ENCODE measurements around the gene NFS1. TPM values are rescaled to one million over a fixed set of nuclear protein-coding genes. Genes with fewer than 3 reads are reported as not detected.

NFS1 gene
- total and polyA plus RNA-seq, 5 donors from 2014 or later, result 21.2 to 32.6 (median 23.9) TPM

- peaks cover 48% of the 10 kb centered on the region for H3K36me3 ChIP-seq (ENCODE audit: control insufficient read depth, insufficient read depth, low read length)
- DNase-seq, result no peak
- H3K9me3 Mint-ChIP-seq, result no peaks in the 10 kb centered on the region
- no peak overlapping the region for H3K27ac ChIP-seq (ENCODE audit: insufficient read depth, low read length, poor library complexity, severe bottlenecking)
- H3K4me3 Mint-ChIP-seq, result no peak overlapping the region
- peaks cover 50% of the 10 kb centered on the region for H3K36me3 Mint-ChIP-seq
- H3K4me3 ChIP-seq (ENCODE audit: low read depth, low read length), result no peak overlapping the region
- H3K27ac Mint-ChIP-seq, result peak overlapping the region in 1 of 3 donors; percentile 43
- H3K27me3 Mint-ChIP-seq, result no peaks in the 10 kb centered on the region
- H3K4me1 ChIP-seq (ENCODE audit: control insufficient read depth, insufficient read depth, low read length, poor library complexity, severe bottlenecking), result peaks cover 5% of the 10 kb centered on the region
- H3K27me3 ChIP-seq (ENCODE audit: control insufficient read depth, insufficient read depth, low read length), result no peaks in the 10 kb centered on the region
- peaks cover 3 to 10% (median 5%) of the 10 kb centered on the region in 4 donors for H3K4me1 Mint-ChIP-seq
- ATAC-seq (ENCODE audit: low read depth in 2 of 2), result no peak
- H3K9me3 ChIP-seq (ENCODE audit: control insufficient read depth in 2 of 2, low read length in 2 of 2), result no peaks in the 10 kb centered on the region
Observed at GRCh38 chr20:35669681-35670080, 29.5 kb downstream of the NFS1 start.

GRCh38 chr20:35669221-35669620 is 29.9 kb downstream of the NFS1 start:
- Mint-ChIP-seq H3K9me3 (no peaks in the 10 kb centered on the region), H3K4me3 (no peak overlapping the region), H3K4me1 (peaks cover 3 to 10% (median 5%) of the 10 kb centered on the region in 4 donors), H3K36me3 (peaks cover 47% of the 10 kb centered on the region), H3K27ac (no peak overlapping the region), H3K27me3 (no peaks in the 10 kb centered on the region)
- Histone ChIP-seq H3K4me1 (ENCODE audit: control insufficient read depth, insufficient read depth, low read length, poor library complexity, severe bottlenecking) (peaks cover 10% of the 10 kb centered on the region), H3K4me3 (ENCODE audit: low read depth, low read length) (no peak overlapping the region), H3K9me3 (ENCODE audit: control insufficient read depth in 2 of 2, low read length in 2 of 2) (no peaks in the 10 kb centered on the region), H3K27me3 (ENCODE audit: control insufficient read depth, insufficient read depth, low read length) (no peaks in the 10 kb centered on the region), H3K27ac (ENCODE audit: insufficient read depth, low read length, poor library complexity, severe bottlenecking) (no peak overlapping the region), H3K36me3 (ENCODE audit: control insufficient read depth, insufficient read depth, low read length) (peaks cover 48% of the 10 kb centered on the region)
- no peak for ATAC-seq (ENCODE audit: low read depth in 2 of 2)
- DNase-seq, result no peak

DNA sequence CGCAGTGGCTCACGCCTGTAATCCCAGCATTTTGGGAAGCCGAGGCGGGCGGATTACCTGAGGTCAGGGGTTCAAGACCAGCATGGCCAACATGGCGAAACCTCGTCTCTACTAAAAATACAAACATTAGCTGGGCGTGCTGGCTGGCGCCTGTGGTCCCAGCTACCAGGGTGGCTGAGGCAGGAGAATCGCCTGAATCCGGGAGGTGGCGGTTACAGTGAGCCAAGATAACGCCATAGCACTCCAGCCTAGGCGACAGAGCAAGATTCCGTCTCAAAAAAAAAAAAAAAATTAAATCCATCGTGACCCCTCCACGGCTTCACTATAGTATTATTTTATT is 33.2 kb downstream of the NFS1 start:
- H3K27me3 Mint-ChIP-seq, result no peaks in the 10 kb centered on the region
- peaks cover 25% of the 10 kb centered on the region for H3K36me3 Mint-ChIP-seq
- Histone ChIP-seq H3K4me1 (ENCODE audit: control insufficient read depth, insufficient read depth, low read length, poor library complexity, severe bottlenecking) (peaks cover 43% of the 10 kb centered on the region), H3K4me3 (ENCODE audit: low read depth, low read length) (no peak overlapping the region), H3K9me3 (ENCODE audit: control insufficient read depth in 2 of 2, low read length in 2 of 2) (no peaks in the 10 kb centered on the region), H3K27ac (ENCODE audit: insufficient read depth, low read length, poor library complexity, severe bottlenecking) (no peak overlapping the region), H3K27me3 (ENCODE audit: control insufficient read depth, insufficient read depth, low read length) (no peaks in the 10 kb centered on the region), H3K36me3 (ENCODE audit: control insufficient read depth, insufficient read depth, low read length) (peaks cover 27% of the 10 kb centered on the region)
- peak overlapping the region in 1 of 3 donors; percentile 98 for H3K27ac Mint-ChIP-seq
- peak overlapping the region in 2 of 4 donors; percentile 48 to 61 for H3K4me3 Mint-ChIP-seq
- peaks cover 25 to 36% (median 31%) of the 10 kb centered on the region in 4 donors for H3K4me1 Mint-ChIP-seq
- no peaks in the 10 kb centered on the region for H3K9me3 Mint-ChIP-seq
- no peak for DNase-seq
- ATAC-seq (ENCODE audit: low read depth in 2 of 2), result no peak

GRCh38 chr20:35664466-35665206 is 34.5 kb downstream of the NFS1 start, which contains the start of the genes CPNE1 and RBM12:
Gene CPNE1 (minus strand): TSS chr20:35664900. CDS start chr20:35632923, 31,977 bp downstream.
Gene RBM12 (minus strand): TSS chr20:35664900. CDS start chr20:35655322, 9,578 bp downstream.
- Histone ChIP-seq H3K9me3 (ENCODE audit: control insufficient read depth in 2 of 2, low read length in 2 of 2) (no peaks in the 10 kb centered on the region), H3K4me3 (ENCODE audit: low read depth, low read length) (peak within 1 kb of the TSS; percentile 92), H3K27me3 (ENCODE audit: control insufficient read depth, insufficient read depth, low read length) (no peaks in the 10 kb centered on the region), H3K36me3 (ENCODE audit: control insufficient read depth, insufficient read depth, low read length) (peaks cover 14% of the 10 kb centered on the region), H3K4me1 (ENCODE audit: control insufficient read depth, insufficient read depth, low read length, poor library complexity, severe bottlenecking) (peaks cover 55% of the 10 kb centered on the region), H3K27ac (ENCODE audit: insufficient read depth, low read length, poor library complexity, severe bottlenecking) (peak within 1 kb of the TSS; percentile 100)
- peak; percentile 90 to 96 (median 95) for DNase-seq
- H3K4me1 Mint-ChIP-seq, result peaks cover 29 to 49% (median 43%) of the 10 kb centered on the region in 4 donors
- no peaks in the 10 kb centered on the region for H3K9me3 Mint-ChIP-seq
- H3K27me3 Mint-ChIP-seq, result no peaks in the 10 kb centered on the region
- peak within 1 kb of the TSS; percentile 98 to 100 (median 99) for H3K27ac Mint-ChIP-seq
- H3K4me3 Mint-ChIP-seq, result peak within 1 kb of the TSS; percentile 95 to 97 (median 96)
- H3K36me3 Mint-ChIP-seq, result peaks cover 19% of the 10 kb centered on the region
- ATAC-seq (ENCODE audit: low read depth in 2 of 2), result peak; percentile 79 to 81

DNA sequence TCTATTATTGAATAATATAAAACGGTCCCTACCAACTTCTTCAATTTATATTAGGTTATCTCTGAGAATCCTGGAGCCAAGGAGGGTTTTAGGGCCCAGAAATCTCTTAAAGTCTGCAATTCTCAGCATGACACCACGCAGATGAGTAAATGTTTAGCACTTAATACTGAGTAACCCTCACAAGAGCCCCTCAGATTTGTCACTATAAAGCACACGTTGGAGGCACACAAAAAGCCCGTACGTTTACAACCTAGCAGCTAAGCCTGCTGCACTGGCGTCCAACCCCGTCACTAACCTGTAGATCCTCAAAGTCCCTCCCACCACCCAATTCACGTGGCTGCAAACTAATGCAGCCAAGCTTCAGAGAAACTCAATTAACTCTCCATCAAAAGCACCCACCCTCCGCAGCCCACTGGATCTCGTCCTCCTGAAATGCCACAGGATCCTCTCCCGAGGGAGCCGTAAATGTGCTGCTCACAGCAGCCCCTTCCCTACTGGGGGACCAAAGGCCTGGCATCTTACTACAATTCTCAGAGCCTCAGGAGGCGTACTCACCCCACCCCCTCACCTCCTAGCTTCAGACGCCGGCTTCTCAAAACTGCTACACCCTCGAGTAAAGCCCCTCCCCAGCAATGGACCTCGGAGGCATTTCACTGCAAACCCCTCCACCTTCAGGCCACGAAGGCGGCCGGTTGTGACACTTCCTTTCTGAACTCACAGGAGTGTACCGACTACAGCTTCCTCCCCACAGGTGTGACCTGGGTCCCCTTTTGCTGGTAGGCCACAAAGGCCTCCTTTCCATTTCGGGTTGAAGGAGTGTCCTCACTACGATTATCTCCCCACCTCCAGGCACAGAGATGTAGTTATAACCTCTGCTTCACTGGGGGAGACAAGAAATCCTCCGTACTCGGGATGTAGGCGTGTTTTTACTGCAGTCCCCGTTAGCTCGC is 35.4 kb downstream of the NFS1 start:
- DNase-seq, result peak; percentile 60 to 86 (median 78)
- H3K27me3 Mint-ChIP-seq, result no peaks in the 10 kb centered on the region
- H3K4me1 Mint-ChIP-seq, result peaks cover 34 to 56% (median 49%) of the 10 kb centered on the region in 4 donors
- peak; percentile 60 to 63 for ATAC-seq (ENCODE audit: low read depth in 2 of 2)
- no peaks in the 10 kb centered on the region for H3K9me3 Mint-ChIP-seq
- H3K27me3 ChIP-seq (ENCODE audit: control insufficient read depth, insufficient read depth, low read length), result no peaks in the 10 kb centered on the region
- H3K4me3 Mint-ChIP-seq, result peak overlapping the region; percentile 95 to 97 (median 96)
- H3K4me3 ChIP-seq (ENCODE audit: low read depth, low read length), result peak overlapping the region; percentile 90
- peak overlapping the region; percentile 100 for H3K27ac ChIP-seq (ENCODE audit: insufficient read depth, low read length, poor library complexity, severe bottlenecking)
- H3K27ac Mint-ChIP-seq, result peak overlapping the region; percentile 98 to 100 (median 99)
- peaks cover 64% of the 10 kb centered on the region for H3K4me1 ChIP-seq (ENCODE audit: control insufficient read depth, insufficient read depth, low read length, poor library complexity, severe bottlenecking)
- peaks cover 15% of the 10 kb centered on the region for H3K36me3 Mint-ChIP-seq
- peaks cover 6% of the 10 kb centered on the region for H3K36me3 ChIP-seq (ENCODE audit: control insufficient read depth, insufficient read depth, low read length)
- H3K9me3 ChIP-seq (ENCODE audit: control insufficient read depth in 2 of 2, low read length in 2 of 2), result no peaks in the 10 kb centered on the region

DNA sequence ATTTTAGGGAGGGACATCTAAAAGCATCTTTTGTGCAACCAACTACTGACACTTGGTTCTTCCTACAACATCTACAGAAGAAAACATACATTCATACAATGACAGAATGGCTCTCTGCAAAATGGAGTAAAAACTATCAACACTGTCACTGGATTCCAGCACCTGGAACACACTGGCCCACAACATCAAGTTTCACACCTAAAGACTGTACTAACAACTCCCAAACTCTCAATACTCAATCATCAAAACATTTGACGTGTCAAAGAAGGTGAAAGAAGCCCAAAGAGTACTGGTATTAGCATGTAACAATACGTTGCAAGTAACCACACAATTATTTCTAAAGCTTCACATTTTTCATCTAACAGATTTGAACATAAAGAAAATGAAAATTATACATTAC is 36.6 kb downstream of the NFS1 start:
- Histone ChIP-seq H3K9me3 (ENCODE audit: control insufficient read depth in 2 of 2, low read length in 2 of 2) (no peaks in the 10 kb centered on the region), H3K4me1 (ENCODE audit: control insufficient read depth, insufficient read depth, low read length, poor library complexity, severe bottlenecking) (peaks cover 76% of the 10 kb centered on the region), H3K27me3 (ENCODE audit: control insufficient read depth, insufficient read depth, low read length) (no peaks in the 10 kb centered on the region), H3K36me3 (ENCODE audit: control insufficient read depth, insufficient read depth, low read length) (no peaks in the 10 kb centered on the region), H3K27ac (ENCODE audit: insufficient read depth, low read length, poor library complexity, severe bottlenecking) (peak overlapping the region; percentile 100), H3K4me3 (ENCODE audit: low read depth, low read length) (peak overlapping the region; percentile 90)
- Mint-ChIP-seq H3K27ac (peak overlapping the region; percentile 98 to 100 (median 99)), H3K27me3 (no peaks in the 10 kb centered on the region), H3K4me3 (peak overlapping the region; percentile 95 to 97 (median 96)), H3K36me3 (peaks cover 8% of the 10 kb centered on the region), H3K4me1 (peaks cover 31 to 66% (median 54%) of the 10 kb centered on the region in 4 donors), H3K9me3 (no peaks in the 10 kb centered on the region)
- ATAC-seq (ENCODE audit: low read depth in 2 of 2) (no peak), DNase-seq (no peak)

GRCh38 chr20:35661908-35662307 is 37.2 kb downstream of the NFS1 start:
- ATAC-seq (ENCODE audit: low read depth in 2 of 2) (no peak), DNase-seq (no peak)
- H3K36me3 Mint-ChIP-seq, result peaks cover 13% of the 10 kb centered on the region
- no peaks in the 10 kb centered on the region for H3K36me3 ChIP-seq (ENCODE audit: control insufficient read depth, insufficient read depth, low read length)
- H3K4me3 Mint-ChIP-seq, result peak overlapping the region; percentile 95 to 97 (median 96)
- no peaks in the 10 kb centered on the region for H3K9me3 ChIP-seq (ENCODE audit: control insufficient read depth in 2 of 2, low read length in 2 of 2)
- H3K9me3 Mint-ChIP-seq, result no peaks in the 10 kb centered on the region
- H3K27ac Mint-ChIP-seq, result peak overlapping the region; percentile 79 to 99 (median 98)
- no peaks in the 10 kb centered on the region for H3K27me3 ChIP-seq (ENCODE audit: control insufficient read depth, insufficient read depth, low read length)
- peak overlapping the region; percentile 90 for H3K4me3 ChIP-seq (ENCODE audit: low read depth, low read length)
- no peaks in the 10 kb centered on the region for H3K27me3 Mint-ChIP-seq
- peaks cover 37 to 72% (median 60%) of the 10 kb centered on the region in 4 donors for H3K4me1 Mint-ChIP-seq
- H3K27ac ChIP-seq (ENCODE audit: insufficient read depth, low read length, poor library complexity, severe bottlenecking), result peak overlapping the region; percentile 100
- H3K4me1 ChIP-seq (ENCODE audit: control insufficient read depth, insufficient read depth, low read length, poor library complexity, severe bottlenecking), result peaks cover 83% of the 10 kb centered on the region
